Nasal cavity respiratory epithelium epithelial cell of viscerocranial mucosa (primary cell): Measurements from ENCODE around the gene NRIP3. TPM values are rescaled to one million over a fixed set of nuclear protein-coding genes. Genes with fewer than 3 reads are reported as not detected.

Experiments used
- total RNA-seq: library from RNA; depleted of rRNA; stranded (reverse); fragments of >200 nt; gene quantifications from 2 replicates; pipeline ENCODE4 v1.2.3, GENCODE V29; 2014

NRIP3 gene
- 1.00 and 3.8 TPM in 2 replicates for total RNA-seq

DNA sequence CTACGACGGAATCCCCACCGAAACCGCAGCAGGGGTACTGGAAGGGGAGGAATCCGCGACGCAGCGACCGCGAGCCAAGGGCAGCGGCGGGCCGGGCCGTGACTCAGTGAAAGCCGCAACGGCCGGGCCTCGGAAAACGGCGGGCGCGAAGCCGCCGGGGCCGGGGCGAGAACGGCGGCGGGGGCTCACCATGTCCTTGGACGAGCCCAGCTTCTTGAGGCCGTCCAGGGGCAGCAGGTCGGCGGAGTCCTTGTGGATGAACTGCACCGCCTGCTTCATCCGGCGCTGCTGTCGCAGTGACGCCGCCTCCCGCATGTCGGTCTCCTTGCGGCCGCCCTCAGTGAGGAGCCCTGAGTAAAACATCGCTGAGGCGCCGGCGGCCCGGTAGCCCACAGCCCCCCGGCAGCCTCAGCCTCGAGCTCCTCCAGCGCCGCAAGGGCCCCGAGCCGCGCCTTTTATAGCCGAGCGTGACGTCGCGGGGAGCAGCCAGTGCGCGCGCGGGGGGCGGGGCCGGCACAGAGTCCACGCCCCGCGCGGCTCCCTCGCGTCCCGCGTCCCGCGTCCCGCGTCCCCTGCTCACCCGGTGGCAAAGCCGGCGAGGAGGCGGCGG lies at the start of gene NRIP3:
TSS of gene NRIP3 (minus strand) at position 429 of the 610 bp plus-strand sequence. CDS start at position 363, 66 bp downstream.

DNA sequence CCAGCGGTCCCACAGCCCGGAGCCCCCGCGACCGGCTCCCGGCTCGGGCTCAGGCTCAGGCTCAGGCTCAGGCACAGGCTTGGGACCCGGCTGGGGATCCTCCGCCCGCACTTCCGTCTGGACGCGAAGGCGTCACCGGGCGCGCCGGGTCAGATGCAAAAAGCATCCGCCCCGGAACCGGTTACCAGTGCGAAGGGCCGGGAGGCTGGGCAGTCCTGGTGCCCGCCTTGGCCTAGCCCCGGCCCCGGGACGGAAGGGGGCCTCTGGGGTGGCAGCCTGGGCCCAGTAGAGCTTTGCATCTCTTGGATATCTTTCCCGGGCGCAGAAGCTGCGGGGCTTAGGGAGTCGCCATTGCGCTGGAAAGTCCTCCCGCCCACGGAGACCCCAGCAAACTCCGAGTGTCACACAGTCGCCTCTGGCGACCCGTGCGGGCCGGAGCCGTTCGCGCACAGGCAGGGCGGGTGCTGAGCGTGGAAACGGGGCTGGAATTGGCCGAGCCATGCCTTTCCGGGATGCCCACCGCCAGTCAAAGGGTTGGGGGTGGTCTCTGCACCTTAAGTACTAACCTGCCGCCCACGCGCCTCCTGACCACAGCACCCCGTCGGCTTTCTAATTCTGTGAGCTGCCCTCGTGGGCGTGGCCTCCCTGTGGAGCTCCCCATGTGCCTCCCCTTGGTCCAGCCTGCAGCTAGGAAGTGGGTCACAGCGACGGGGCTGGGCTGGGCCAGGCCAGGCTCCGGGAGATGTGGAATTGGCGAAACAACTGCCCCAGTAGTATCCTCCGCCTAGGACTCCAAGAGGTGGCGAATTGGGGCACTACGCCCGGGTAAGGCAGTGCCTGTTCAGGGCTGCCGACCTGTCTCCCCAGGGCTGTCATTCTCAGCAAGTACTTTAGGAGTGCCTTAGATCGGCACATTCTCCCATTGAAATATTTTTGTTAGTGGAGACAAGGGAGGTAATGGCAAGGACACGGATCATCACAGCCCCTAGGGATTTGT lies 39.2 kb downstream of the NRIP3 start, which contains the start of gene TMEM9B:
TSS of gene TMEM9B (minus strand) at position 119 of the 997 bp plus-strand sequence. CDS start 129 bp downstream, outside the sequence.

DNA sequence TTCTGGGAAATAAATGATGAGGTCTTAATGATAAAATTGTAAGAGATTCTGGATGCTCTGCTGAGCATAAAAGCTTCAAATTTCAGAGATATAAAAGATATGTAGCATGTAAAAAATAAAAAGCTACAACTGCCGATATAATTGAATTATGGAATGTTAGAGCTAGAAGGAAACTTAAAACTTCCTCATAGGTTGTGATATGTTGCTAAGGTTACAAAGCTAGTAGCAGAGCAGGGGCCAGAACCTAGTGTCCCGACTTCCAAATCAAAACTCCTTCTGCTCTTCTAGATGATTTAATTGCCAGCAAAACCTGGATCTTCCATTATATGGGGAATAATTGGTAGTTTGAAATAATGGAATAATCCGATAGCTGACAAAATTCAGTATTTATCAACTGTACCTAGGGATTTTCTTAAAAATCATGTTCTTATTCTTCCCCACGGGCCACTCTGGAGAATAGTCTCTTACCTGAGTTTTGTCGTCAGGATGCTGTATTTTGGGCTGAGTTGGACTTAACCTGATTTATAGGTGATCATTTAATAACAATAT lies 61.2 kb downstream of the NRIP3 start, which contains the start of gene ASCL3:
TSS of gene ASCL3 (minus strand) at position 499 of the 549 bp plus-strand sequence. CDS start 4,855 bp downstream, outside the sequence.

GRCh38 chr11:8932564-8933180 lies 71.1 kb downstream of the NRIP3 start, which contains the start of gene C11orf16:
TSS of gene C11orf16 (minus strand) at chr11:8932947. CDS start at chr11:8932308, 639 bp downstream.

Other genes with a start within 250 kb of the NRIP3 start
- 25.4 and 40.7 TPM in 2 replicates for gene AKIP1, start 92.8 kb downstream of the NRIP3 start, total RNA-seq
- not detected in 2 replicates for gene C11orf16, start 71.1 kb downstream of the NRIP3 start, total RNA-seq
- not detected in 2 replicates for gene ASCL3, start 61.0 kb downstream of the NRIP3 start, total RNA-seq
- 45.8 and 49.0 TPM in 2 replicates for gene TMEM9B, start 39.6 kb downstream of the NRIP3 start, total RNA-seq
- under 0.01 and 0.07 TPM in 2 replicates for gene SCUBE2, start 87.6 kb upstream of the NRIP3 start, total RNA-seq